GM18508 (cell line): Measurements from ENCODE around the gene HSPA12B.

ENCODE experiments used
- ATAC-seq: cut with Tn5 transposase; IDR thresholded peaks from one replicate; pipeline ENCODE4 v1.9.1; 2021; ENCODE audit warnings: moderate number of reproducible peaks; ENCODE audit not compliant: insufficient read depth, unreplicated experiment

The HSPA12B gene

GRCh38 chr20:3745686-3746173 is 13.2 kb downstream of the HSPA12B start:
- ATAC-seq: no peak

- no peak for ATAC-seq
These were observed 15.0 kb downstream of the HSPA12B start for GRCh38 chr20:3747471-3747870.

GRCh38 chr20:3748073-3748472 is 15.6 kb downstream of the HSPA12B start:
- ATAC-seq: no peak

DNA sequence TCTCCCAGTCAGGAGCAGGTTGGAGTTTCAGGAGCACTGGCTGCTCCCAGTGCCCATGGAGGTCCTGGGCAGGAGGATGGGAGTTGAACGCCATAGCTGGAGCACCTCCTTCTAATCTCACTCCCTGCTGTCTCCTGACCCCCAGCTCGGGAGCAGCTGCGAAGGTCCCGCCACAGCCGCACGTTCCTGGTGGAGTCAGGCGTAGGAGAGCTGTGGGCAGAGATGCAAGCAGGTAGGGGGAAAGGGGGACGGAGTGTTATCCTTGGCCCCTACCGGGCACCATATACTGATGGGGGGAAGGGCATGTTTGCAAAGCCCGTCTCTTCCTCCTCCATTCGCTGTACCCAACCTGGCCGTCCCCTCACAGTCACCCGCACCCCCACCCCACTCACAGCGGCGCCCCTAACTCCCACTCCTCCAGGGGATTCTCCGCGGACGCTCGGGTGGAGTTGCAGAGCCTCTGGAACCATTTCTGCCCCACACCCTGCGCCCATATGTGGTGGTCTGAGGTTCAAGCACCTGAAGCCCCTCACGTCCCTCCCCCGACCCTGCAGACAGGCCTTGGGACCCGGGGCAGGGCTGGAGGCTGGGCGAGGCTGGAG is 16.7 kb downstream of the HSPA12B start:
- no peak for ATAC-seq

GRCh38 chr20:3749689-3750531 is 17.4 kb downstream of the HSPA12B start:
- no peak for ATAC-seq

GRCh38 chr20:3751305-3751674 is 18.8 kb downstream of the HSPA12B start:
- no peak for ATAC-seq

DNA sequence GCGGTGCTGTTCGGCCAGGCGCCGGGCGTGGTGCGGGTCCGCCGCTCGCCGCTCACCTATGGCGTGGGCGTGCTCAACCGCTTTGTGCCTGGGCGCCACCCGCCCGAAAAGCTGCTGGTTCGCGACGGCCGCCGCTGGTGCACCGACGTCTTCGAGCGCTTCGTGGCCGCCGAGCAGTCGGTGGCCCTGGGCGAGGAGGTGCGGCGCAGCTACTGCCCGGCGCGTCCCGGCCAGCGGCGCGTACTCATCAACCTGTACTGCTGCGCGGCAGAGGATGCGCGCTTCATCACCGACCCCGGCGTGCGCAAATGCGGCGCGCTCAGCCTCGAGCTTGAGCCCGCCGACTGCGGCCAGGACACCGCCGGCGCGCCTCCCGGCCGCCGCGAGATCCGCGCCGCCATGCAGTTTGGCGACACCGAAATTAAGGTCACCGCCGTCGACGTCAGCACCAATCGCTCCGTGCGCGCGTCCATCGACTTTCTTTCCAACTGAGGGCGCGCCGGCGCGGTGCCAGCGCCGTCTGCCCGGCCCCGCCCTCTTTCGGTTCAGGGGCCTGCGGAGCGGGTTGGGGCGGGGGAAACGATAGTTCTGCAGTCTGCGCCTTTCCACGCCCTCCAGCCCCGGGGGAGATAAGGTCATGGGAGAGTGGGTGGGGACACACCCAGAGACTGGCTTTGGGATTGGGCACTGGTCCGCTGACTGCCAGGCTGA is 19.3 kb downstream of the HSPA12B start:
- ATAC-seq: no peak

DNA sequence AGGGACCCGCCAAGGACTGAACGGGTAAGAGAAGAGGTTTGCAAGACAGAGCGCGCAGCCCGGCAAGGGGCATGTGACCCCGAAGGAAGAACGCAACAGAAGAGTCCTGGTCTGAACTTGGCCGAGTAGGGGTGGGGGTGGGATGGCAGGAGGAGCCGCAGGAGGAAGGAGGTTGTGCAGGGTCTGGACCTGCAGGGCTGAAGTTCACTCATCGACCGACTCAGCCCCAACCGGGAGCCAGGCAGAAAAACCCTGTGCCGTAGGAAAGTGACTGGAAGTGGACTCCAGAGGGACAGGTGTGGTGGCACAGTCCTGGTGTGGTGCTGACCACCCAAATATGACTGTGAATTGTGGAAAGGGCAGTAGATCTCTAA is 19.9 kb downstream of the HSPA12B start:
- no peak for ATAC-seq

DNA sequence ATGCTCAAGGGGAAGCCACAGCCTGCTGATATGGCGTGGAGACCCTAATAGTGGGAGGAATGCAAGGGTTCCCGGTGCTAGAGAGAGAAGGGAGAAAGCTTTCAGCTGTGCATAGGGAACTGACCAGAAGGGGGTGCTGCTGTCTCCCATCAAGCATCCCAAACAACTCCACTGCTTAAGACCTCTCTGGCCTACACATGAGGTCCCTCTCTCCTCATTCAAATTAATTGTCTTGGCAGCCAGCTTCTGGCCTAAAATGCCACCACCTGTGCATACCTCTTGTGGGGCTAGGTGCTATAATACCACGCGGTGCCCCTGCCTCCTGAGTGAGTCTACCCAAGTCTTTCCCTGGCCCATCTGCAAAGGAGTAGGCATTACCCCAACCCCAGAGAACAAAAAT is 20.6 kb downstream of the HSPA12B start:
- ATAC-seq: no peak

DNA sequence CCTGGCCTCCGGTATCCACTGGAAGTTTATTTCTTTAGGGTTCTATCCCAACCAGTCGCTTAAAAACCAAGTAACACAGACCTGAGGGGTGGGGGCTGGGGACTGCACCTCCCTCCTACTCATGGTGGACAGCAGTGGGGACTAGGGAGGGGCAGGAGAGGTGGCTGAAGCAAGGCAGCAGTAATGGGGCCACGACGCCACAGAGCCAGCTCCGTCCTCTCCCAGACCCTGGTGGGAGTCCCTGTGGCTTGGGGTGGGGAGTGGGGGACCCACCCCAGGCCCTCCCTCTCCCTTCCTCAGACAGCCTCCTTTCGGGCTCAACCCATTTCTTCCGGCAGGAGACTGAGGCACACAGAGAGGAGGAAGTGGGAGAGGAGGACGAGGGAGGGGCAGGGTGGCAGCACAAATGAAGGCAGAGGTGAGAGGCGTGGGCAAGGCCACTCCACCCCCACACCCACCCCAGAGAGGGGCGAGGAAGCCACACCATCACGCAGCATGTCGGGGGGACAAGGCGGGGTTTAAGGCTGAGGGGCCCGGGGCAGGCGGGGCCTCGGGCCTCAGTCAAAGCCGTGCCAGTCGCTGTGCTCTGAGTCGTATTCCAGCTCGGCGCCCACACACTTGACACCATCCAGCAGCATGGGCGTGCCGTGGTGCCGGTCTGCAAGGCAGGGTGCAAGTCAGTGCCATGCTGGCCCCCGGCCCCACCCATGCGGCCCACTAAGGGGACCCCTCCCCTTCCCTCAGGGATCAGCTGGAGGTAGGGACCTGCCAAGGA is 21.2 kb downstream of the HSPA12B start:
- no peak for ATAC-seq

- ATAC-seq: no peak
These were observed 21.8 kb downstream of the HSPA12B start for GRCh38 chr20:3754276-3754630.

DNA sequence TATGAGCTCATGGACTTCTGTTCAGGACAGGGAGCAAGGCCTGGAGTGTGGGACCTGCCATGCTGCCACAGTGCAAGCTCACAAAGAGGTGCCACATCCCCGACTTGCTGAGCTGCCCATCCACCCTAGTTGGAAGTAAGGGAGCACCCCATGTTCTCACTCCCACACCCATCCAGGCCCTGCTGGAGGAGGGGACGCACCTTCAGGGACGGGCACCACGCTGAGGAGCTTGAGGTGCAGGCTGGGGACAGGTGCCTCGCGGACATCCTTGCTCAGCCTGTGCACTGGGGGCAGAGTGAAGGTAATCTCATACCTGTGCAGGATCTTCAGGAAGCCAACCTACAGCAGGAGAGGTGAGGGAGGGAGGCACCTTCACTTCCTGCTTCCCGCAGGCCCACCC is 22.8 kb downstream of the HSPA12B start:
- no peak for ATAC-seq

DNA sequence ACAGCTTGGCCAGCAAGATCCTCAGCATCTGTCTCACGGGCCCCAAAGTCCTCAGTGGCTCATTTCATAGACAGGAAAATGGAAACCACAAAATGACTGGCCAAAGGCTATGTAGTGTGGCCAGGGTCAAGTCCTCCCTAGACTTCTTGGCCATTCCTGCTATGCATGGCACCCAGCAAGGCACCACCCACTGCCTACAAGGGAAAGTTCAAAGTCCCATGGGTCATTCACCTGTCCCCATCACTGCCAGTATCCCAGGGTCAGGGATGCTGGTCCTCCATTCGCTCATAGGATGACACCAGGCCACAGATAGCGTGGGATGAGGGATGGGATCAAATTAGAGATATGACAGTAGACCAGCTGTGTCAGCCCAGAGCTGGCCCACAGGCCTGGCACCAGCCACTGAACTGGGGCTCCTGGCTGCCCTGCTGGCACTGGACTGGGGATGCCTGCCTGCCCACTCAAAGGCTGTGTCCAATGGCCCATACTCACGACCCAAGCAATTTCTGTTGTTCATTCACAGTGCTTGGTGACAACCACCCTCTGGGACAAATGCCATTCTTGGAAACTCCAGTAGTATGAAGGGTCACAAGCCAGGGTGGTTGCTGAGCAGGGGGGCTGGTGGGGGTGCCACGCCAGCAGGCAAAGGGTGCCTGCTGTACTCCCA is 23.5 kb downstream of the HSPA12B start:
- ATAC-seq: no peak

DNA sequence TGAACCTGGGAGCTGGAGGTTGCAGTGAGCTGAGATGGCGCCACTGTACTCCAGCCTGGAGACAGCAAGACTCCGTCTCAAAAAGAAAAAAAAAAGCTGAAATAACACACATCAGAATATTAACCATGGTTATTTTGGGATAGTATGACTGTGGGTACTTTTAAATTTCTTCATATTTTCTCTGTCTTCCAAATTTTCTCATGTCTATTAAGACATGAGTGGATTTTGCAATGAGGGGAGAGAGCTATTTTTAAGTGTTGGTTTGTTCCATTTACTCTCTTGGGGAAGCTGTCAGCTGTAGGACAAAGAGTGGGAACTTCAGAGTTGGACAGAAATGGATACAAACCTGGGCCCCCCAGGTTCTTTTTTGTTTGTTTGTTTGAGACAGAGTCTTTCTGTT is 24.8 kb downstream of the HSPA12B start:
- ATAC-seq: no peak

DNA sequence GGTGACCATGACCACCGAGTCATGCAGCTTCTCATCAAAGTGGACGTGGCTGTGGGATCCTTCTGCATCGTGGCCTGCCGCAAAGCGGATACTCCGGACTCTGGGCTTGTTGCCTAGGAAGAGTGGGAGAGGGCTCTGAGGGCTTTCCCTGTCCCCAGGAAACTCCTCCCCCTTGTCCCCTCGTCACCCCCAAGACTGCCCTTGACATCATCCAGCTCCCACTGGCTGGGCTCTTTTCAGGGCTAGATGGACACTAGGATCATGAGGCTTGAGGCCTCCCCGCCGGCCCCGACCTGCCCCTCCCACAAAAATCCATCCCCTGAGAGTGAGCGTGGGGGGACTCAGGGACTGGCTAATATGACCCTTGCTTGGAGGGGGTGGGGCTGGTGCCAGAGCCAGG is 26.1 kb downstream of the HSPA12B start:
- ATAC-seq: no peak

DNA sequence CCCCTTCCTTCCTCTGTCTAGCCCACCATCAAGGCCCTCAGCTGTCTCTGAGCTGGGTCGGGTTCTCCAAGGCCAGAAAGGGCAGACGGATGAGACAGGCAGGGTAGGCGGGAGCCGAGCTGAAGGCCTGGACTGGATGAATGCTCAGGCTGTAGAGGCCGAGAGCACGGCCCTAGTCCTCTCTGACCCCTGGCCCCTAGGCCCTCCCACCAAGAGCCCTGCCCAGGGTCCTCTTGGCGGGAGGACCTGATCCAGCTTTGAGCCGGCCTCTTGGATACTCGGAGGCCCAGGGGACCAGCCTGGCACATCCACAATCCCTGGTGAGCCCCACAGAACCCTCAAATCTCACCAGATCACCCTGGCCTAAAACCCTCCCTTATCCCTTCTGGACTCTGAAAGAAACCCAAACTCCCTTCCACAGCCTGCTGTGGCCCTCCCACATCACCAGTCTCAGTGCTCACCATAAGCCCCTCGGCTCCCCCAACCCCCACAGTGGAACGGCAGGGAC is 26.9 kb downstream of the HSPA12B start:
- no peak for ATAC-seq

- ATAC-seq: no peak
These were observed 27.4 kb downstream of the HSPA12B start for GRCh38 chr20:3759884-3760283.

DNA sequence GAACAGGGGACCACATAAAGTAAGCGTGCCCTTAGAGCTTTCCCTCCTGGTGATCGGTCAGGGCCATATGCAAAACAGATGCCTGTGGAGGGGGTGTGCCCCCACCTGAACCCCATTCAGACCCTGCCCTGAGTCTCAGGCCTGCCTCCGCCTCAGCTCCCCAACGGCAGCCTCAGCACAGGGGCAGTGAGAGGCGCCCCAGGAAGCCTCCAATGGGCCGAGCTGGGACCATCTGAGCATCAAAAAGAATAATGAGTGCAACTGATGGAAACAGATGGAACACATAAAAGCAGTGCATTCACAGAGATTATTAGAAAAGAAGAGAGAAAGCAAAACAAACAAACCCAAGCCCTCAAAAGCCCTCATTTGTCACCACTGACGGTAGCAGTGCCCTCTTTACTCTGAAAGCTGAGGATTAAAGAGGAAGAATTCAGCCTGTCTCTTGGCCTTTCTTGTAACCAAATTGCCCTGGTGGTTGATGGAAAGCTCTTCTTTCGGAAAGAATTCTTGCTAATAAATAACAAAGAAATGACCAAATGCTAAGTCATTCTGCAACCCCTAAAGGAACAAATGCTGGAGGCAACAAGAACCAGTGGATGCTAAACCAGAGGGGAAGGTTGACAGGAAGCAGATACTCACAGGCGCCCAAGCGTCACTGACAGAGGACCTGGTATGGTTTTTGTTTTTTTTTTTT is 28.3 kb downstream of the HSPA12B start:
- ATAC-seq: no peak
